CD4-positive, CD25-positive, alpha-beta regulatory T cell (primary cell): Measurements from ENCODE around the gene KCND2. TPM values are rescaled to one million over a fixed set of nuclear protein-coding genes. Genes with fewer than 3 reads are reported as not detected.
"Not testable (repeated sequence)": the region's sequence is repeated elsewhere in the genome, so short reads cannot be mapped to it uniquely, and the experiment has no call there.

ENCODE experiments used
- ATAC-seq, 2 donors: fragments of 150-1000 bp; cut with Tn5 transposase; one replicate each; pipeline ENCODE4 v1.10.0; 2021; ENCODE audit warnings: low read depth in 2 of 2, moderate number of reproducible peaks in 2 of 2, moderate library complexity in 1 of 2
- DNase-seq, 3 donors: peaks; one replicate each; pipeline versions ENCODE4 v3.0.0 to v3.0.0-alpha.2; 2012 to 2022; ENCODE audit warnings: mixed read lengths in 1 of 3
- H3K27ac ChIP-seq: one replicate; pipeline ENCODE4 v1.7.0; 2013; ENCODE audit warnings: mild to moderate bottlenecking, low read length; ENCODE audit not compliant: insufficient read depth, poor library complexity, severe bottlenecking
- H3K27me3 ChIP-seq: one replicate; pipeline ENCODE4 v1.7.0; 2013; ENCODE audit warnings: low read length; ENCODE audit not compliant: control insufficient read depth, insufficient read depth
- H3K36me3 ChIP-seq: one replicate; pipeline ENCODE4 v1.7.0; 2013; ENCODE audit warnings: mild to moderate bottlenecking, low read length, moderate library complexity; ENCODE audit not compliant: control insufficient read depth, insufficient read depth
- H3K4me1 ChIP-seq: 2 replicates; pipeline ENCODE4 v1.7.0; 2013; ENCODE audit warnings: mild to moderate bottlenecking, low read length; ENCODE audit not compliant: insufficient read depth, control insufficient read depth, poor library complexity, severe bottlenecking
- H3K4me3 ChIP-seq: one replicate; pipeline ENCODE4 v1.7.0; 2013; ENCODE audit warnings: low read depth, mild to moderate bottlenecking, low read length, moderate library complexity
- H3K9me3 ChIP-seq, 2 experiments: 1 replicate in 1 of 2; 2 replicates in 1 of 2; pipeline ENCODE4 v1.7.0; 2013; ENCODE audit warnings: low read length in 2 of 2, mild to moderate bottlenecking in 1 of 2, moderate library complexity in 1 of 2; ENCODE audit not compliant: control insufficient read depth in 2 of 2
- H3K27ac Mint-ChIP-seq, 3 donors: one replicate each; pipeline ENCODE4 v1.8.0; 2020 to 2022; ENCODE audit warnings: mild to moderate bottlenecking in 3 of 3, mixed read lengths in 3 of 3, moderate library complexity in 2 of 3
- H3K27me3 Mint-ChIP-seq: one replicate; pipeline ENCODE4 v1.8.0; 2022; ENCODE audit warnings: mild to moderate bottlenecking, mixed read lengths
- H3K36me3 Mint-ChIP-seq: one replicate; pipeline ENCODE4 v1.8.0; 2020; ENCODE audit warnings: mixed read lengths
- H3K4me1 Mint-ChIP-seq, 4 donors: one replicate each; pipeline ENCODE4 v1.8.0; 2020 to 2022; ENCODE audit warnings: mixed read lengths in 4 of 4, mild to moderate bottlenecking in 1 of 4
- H3K4me3 Mint-ChIP-seq, 4 donors: one replicate each; pipeline ENCODE4 v1.8.0; 2020 to 2022; ENCODE audit warnings: mild to moderate bottlenecking in 4 of 4, mixed read lengths in 4 of 4, moderate library complexity in 3 of 4
- H3K9me3 Mint-ChIP-seq, 7 donors: one replicate each; pipeline ENCODE4 v1.8.0; 2020 to 2022; ENCODE audit warnings: mixed read lengths in 7 of 7, mild to moderate bottlenecking in 3 of 7, moderate library complexity in 2 of 7
- polyA plus RNA-seq, 4 donors: library from polyadenylated mRNA; unstranded; fragments of 300-500 nt; fragmentation: Illumina TruSeq; gene quantifications; one replicate each; pipeline ENCODE4 v1.2.3, GENCODE V29; 2021
- total RNA-seq: library from RNA; stranded (reverse); gene quantifications from one replicate; pipeline ENCODE4 v1.2.3, GENCODE V29; 2022

Gene KCND2
- total and polyA plus RNA-seq, 5 donors from 2014 or later = not detected

DNA sequence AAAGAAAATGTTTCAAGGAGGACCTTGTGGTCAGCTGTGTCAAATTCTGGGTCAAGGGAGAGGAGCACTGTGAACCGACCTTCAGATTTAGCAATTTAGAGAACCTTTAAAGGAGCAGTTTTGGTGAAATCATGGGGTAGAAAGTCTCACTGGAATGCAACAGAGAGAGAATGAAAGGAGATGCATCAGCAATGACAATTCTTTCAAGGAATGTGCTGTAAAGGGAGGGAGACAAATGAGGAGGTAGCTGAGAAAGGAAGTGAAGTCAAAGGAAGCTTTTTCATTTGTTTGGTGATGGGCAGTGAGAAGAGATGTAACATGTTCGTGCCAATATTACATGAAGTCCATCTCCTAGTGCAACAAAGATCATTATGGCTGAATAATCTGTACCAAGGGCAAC is 418.9 kb downstream of the KCND2 start:
- no peak overlapping the region for H3K4me3 ChIP-seq
- Mint-ChIP-seq H3K4me3 (no peak overlapping the region), H3K27ac (peak overlapping the region in 1 of 3 donors; percentile 45), H3K36me3 (no peaks in the 10 kb centered on the region), H3K9me3 (peaks cover 0 to 10% (median 4%) of the 10 kb centered on the region in 7 donors), H3K27me3 (no peaks in the 10 kb centered on the region), H3K4me1 (no peaks in the 10 kb centered on the region)
- ATAC-seq (no peak), DNase-seq (no peak)
- H3K9me3 ChIP-seq = no peaks in the 10 kb centered on the region
- no peaks in the 10 kb centered on the region for H3K36me3 ChIP-seq
- no peak overlapping the region for H3K27ac ChIP-seq
- H3K27me3 ChIP-seq = no peaks in the 10 kb centered on the region
- no peaks in the 10 kb centered on the region for H3K4me1 ChIP-seq

DNA sequence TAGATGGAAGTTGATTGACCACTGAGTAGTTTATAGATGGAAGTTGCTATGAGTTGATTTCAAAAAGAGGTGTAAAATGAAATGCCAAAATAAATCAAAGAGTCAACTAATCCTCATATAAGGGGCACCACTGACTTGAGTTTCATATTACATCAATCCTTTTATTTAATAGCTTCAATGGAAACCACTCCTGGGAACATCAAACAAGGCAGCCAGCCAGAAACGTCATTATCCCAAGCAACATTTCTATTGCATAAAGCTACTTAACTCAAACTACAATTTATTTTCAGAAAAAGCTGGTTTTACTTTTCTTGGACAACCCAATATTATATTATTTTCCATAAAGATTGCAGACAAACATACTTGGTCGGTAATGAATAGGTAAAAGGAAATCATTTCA is 422.9 kb downstream of the KCND2 start:
- Mint-ChIP-seq H3K9me3 (peaks cover 0 to 7% (median 4%) of the 10 kb centered on the region in 7 donors), H3K4me3 (no peak overlapping the region), H3K27ac (no peak overlapping the region), H3K4me1 (no peaks in the 10 kb centered on the region), H3K27me3 (no peaks in the 10 kb centered on the region), H3K36me3 (no peaks in the 10 kb centered on the region)
- Histone ChIP-seq H3K4me1 (no peaks in the 10 kb centered on the region), H3K9me3 (no peaks in the 10 kb centered on the region), H3K4me3 (no peak overlapping the region), H3K27me3 (no peaks in the 10 kb centered on the region), H3K36me3 (no peaks in the 10 kb centered on the region), H3K27ac (no peak overlapping the region)
- DNase-seq = no peak
- ATAC-seq = no peak

DNA sequence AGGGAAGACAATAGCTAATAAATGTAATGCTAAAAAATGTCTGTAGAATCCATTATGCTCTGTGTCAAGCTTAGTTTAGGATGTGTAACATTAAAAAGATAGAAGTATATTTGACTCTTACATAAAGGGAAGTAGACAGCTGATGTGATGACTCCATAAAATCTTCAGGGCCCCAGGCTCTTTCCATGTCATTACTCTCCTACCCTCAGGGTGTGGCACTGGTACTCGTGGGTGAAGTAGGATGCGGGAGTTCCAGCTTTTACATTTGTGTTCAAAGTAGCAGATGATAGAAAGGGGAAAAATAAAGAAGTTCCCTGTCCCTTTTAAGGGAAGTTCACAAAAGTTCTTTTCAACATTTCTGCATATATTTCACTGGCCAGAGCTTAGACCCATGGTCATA is 427.8 kb downstream of the KCND2 start:
- Histone ChIP-seq H3K27me3 (no peaks in the 10 kb centered on the region), H3K4me1 (no peaks in the 10 kb centered on the region), H3K4me3 (no peak overlapping the region), H3K9me3 (no peaks in the 10 kb centered on the region), H3K36me3 (no peaks in the 10 kb centered on the region), H3K27ac (no peak overlapping the region)
- H3K36me3 Mint-ChIP-seq = no peaks in the 10 kb centered on the region
- H3K27ac Mint-ChIP-seq = no peak overlapping the region
- DNase-seq (no peak), ATAC-seq (no peak)
- H3K9me3 Mint-ChIP-seq = peaks cover 0 to 6% (median 4%) of the 10 kb centered on the region in 7 donors
- H3K27me3 Mint-ChIP-seq = no peaks in the 10 kb centered on the region
- H3K4me3 Mint-ChIP-seq = no peak overlapping the region
- H3K4me1 Mint-ChIP-seq = no peaks in the 10 kb centered on the region

DNA sequence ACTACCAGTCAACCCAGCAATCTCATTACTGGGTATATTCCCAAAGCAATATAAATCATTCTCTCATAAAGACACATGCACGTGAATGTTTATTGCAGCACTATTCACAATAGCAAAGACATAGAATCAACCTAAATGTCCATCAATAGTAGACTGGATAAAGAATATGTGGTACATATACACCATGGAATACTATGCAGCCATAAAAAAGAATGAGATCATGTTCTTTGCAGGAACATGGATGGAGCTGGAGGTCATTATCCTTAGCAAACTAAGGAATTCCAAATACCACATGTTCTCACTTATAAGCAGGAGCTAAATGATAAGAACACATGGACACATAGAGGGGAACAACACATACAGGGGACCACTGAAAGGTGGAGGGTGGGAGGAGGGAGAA is 429.4 kb downstream of the KCND2 start:
- not testable (repeated sequence) for H3K27ac ChIP-seq, H3K4me1 ChIP-seq, ATAC-seq, H3K9me3 ChIP-seq, H3K27ac Mint-ChIP-seq, H3K9me3 Mint-ChIP-seq, H3K36me3 Mint-ChIP-seq, H3K36me3 ChIP-seq, H3K4me3 ChIP-seq, H3K4me3 Mint-ChIP-seq, DNase-seq, H3K4me1 Mint-ChIP-seq, H3K27me3 Mint-ChIP-seq, H3K27me3 ChIP-seq

DNA sequence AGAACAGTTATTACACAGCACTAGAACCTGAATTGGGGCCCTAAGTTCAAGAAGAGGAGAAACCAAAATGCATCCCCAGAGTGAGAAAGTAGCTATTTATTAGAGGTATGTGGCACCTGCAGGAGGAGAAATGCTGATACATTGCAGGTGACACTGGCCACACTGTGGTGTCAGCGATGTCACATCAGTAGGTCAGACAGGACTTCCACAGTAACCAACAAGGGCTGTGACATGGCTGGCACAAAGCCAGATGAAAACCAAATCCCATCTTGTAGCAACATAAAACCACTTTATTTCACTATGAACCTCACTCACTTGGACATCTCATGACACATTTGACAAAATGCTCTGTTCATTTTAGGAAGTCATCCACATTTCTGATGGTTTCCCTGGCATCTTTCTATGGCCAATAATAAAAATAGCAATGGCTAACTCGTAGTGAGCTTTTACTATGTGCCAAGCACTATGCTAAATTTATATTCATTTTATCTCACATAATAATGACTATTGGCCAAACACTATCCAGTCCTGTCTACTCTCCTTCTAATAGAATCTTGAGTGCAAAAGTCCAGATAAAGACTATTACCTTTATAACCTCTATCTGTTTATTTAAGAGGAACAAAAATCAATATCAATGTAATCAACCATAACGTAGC is 430.7 kb downstream of the KCND2 start:
- Mint-ChIP-seq H3K4me1 (no peaks in the 10 kb centered on the region), H3K4me3 (no peak overlapping the region), H3K27ac (no peak overlapping the region), H3K36me3 (no peaks in the 10 kb centered on the region), H3K27me3 (no peaks in the 10 kb centered on the region), H3K9me3 (peaks cover 0 to 6% (median 2%) of the 10 kb centered on the region in 7 donors)
- DNase-seq = no peak
- no peaks in the 10 kb centered on the region for H3K36me3 ChIP-seq
- no peak overlapping the region for H3K27ac ChIP-seq
- no peak for ATAC-seq
- H3K9me3 ChIP-seq = no peaks in the 10 kb centered on the region
- no peak overlapping the region for H3K4me3 ChIP-seq
- no peaks in the 10 kb centered on the region for H3K4me1 ChIP-seq
- H3K27me3 ChIP-seq = no peaks in the 10 kb centered on the region

DNA sequence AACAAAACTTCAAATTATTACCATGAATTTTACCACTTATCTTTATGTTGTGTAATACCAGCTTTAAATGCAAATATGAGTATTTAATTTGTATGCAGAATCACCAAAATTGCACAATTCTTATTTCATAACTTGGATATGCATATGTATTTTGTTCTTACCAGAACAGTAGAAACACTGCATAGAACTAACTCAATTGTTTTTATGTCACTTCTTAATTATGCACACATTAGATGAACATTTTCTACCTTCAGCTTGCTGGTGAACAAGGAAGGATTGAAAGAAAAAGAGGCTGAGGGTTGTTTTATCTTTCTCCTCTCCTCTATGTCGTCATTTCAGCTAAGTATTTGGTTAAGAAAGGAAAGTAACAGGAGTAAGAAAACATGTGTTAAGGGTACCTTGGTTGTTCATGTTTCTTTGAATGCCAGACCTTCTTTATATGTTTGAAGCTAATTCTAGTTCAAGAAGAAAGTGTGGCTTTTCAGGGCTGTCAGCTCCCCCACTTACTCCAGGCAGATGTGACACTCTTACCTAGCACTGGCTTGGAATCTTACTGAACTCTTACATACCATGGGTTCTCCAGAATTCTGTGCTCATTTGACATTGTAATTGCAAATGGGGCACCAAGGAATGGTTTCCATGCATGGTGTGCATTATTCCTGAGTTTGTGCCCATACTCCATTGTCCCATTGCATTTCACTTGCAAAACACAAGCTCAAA is 436.4 kb downstream of the KCND2 start:
- ATAC-seq (no peak), DNase-seq (no peak)
- Mint-ChIP-seq H3K9me3 (peaks cover 0 to 2% (median 0%) of the 10 kb centered on the region in 7 donors), H3K27ac (no peak overlapping the region), H3K36me3 (no peaks in the 10 kb centered on the region), H3K27me3 (no peaks in the 10 kb centered on the region), H3K4me3 (no peak overlapping the region), H3K4me1 (no peaks in the 10 kb centered on the region)
- no peaks in the 10 kb centered on the region for H3K36me3 ChIP-seq
- no peak overlapping the region for H3K27ac ChIP-seq
- H3K9me3 ChIP-seq = no peaks in the 10 kb centered on the region
- no peaks in the 10 kb centered on the region for H3K4me1 ChIP-seq
- no peaks in the 10 kb centered on the region for H3K27me3 ChIP-seq
- H3K4me3 ChIP-seq = no peak overlapping the region

DNA sequence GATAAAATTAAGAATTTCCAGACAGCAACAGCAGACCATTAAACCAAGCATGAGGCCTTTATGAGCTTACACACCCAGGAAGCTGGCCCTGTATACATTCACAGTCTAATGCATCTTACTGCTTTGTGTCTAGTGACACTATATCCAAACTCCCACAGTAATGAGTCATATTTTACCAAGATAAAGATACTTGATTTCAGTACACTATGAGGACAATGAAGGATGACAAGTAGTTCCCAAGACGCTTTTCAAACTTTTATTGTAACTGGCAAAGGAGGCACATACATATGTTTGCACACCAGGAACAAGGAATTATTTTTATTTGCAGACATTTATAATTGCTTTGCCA is 437.0 kb downstream of the KCND2 start:
- ATAC-seq (no peak), DNase-seq (no peak)
- H3K36me3 Mint-ChIP-seq = no peaks in the 10 kb centered on the region
- Histone ChIP-seq H3K4me3 (no peak overlapping the region), H3K4me1 (no peaks in the 10 kb centered on the region), H3K27ac (no peak overlapping the region), H3K27me3 (no peaks in the 10 kb centered on the region), H3K36me3 (no peaks in the 10 kb centered on the region), H3K9me3 (no peaks in the 10 kb centered on the region)
- peaks cover 0 to 2% (median 0%) of the 10 kb centered on the region in 7 donors for H3K9me3 Mint-ChIP-seq
- no peaks in the 10 kb centered on the region for H3K4me1 Mint-ChIP-seq
- H3K27ac Mint-ChIP-seq = no peak overlapping the region
- H3K4me3 Mint-ChIP-seq = no peak overlapping the region
- H3K27me3 Mint-ChIP-seq = no peaks in the 10 kb centered on the region

DNA sequence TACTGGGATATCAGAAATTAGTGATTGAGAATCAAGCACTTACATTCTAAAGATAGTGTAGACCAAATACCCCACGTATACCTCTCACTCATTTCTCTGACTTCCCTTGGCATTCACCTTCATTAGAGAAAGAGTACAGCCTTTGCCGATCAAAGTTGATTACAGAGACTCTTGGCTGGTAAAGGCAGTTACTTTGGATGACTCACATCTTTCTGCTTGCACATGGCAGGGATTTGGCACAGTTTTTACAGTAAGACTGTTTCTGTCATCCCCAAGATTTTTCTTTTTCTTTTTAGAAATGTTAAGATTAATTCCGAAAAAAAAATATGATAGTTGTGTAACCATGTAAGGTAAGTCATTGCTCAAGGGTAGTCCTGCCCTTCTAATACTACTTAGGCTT is 442.0 kb downstream of the KCND2 start:
- no peak for DNase-seq
- H3K4me1 Mint-ChIP-seq = no peaks in the 10 kb centered on the region
- Histone ChIP-seq H3K36me3 (no peaks in the 10 kb centered on the region), H3K27ac (no peak overlapping the region), H3K9me3 (no peaks in the 10 kb centered on the region), H3K4me3 (no peak overlapping the region), H3K27me3 (no peaks in the 10 kb centered on the region), H3K4me1 (no peaks in the 10 kb centered on the region)
- no peak overlapping the region for H3K4me3 Mint-ChIP-seq
- H3K36me3 Mint-ChIP-seq = no peaks in the 10 kb centered on the region
- no peaks in the 10 kb centered on the region for H3K27me3 Mint-ChIP-seq
- ATAC-seq = no peak
- H3K27ac Mint-ChIP-seq = no peak overlapping the region
- H3K9me3 Mint-ChIP-seq = peaks cover 0 to 1% (median 0%) of the 10 kb centered on the region in 7 donors
